Right cardiac atrium (tissue), 5 donors: ENCODE results near the gene TMCC2. TPM values are rescaled to one million over a fixed set of nuclear protein-coding genes. Genes with fewer than 3 reads are reported as not detected.

Experiments
- ATAC-seq, 2 donors: fragments of 200-7000 bp; cut with Tn5 transposase; one replicate each; pipeline versions ENCODE4 v1.8.0 to v1.9.1; 2020; ENCODE audit warnings: moderate library complexity in 2 of 2, mild to moderate bottlenecking in 1 of 2
- DNase-seq, 3 donors: peaks; one replicate each; pipeline ENCODE4 v3.0.0-alpha.2; 2020
- H3K27ac ChIP-seq: one replicate; pipeline ENCODE4 v1.5.1; 2013; ENCODE audit warnings: mild to moderate bottlenecking, low read length, control low read depth, moderate library complexity
- H3K27me3 ChIP-seq: one replicate; pipeline ENCODE4 v1.6.1; 2013; ENCODE audit not compliant: control insufficient read depth, insufficient read depth
- H3K4me1 ChIP-seq: one replicate; pipeline ENCODE4 v1.6.1; 2013; ENCODE audit warnings: low read length; ENCODE audit not compliant: control insufficient read depth, insufficient read depth
- H3K4me3 ChIP-seq: one replicate; pipeline ENCODE4 v1.5.1; 2013; ENCODE audit warnings: low read length, control low read depth
- H3K9me3 ChIP-seq: one replicate; pipeline ENCODE4 v1.6.1; 2013; ENCODE audit warnings: low read length; ENCODE audit not compliant: control insufficient read depth
- WGBS: extraction: QIAGEN DNeasy Blood & Tissue Kit; methylation state at CpG from one replicate; pipeline ENCODE4 v1.1.7; 2013; 5-methylcytosine and 5-hydroxymethylcytosine counted together
- intact Hi-C, 4 donors: fragments of 100-400 bp; cut with DNase I; formaldehyde crosslinking; loops; one replicate each; pipeline versions ENCODE4 v1.11.0 to v1.14.0; 2022 to 2023
- polyA plus RNA-seq: library from polyadenylated mRNA; stranded (reverse); fragments of 200-250 nt; gene quantifications from one replicate; pipeline ENCODE4 v1.2.3, GENCODE V29; 2013
- total RNA-seq, 4 donors: library from RNA; stranded (reverse); fragmentation: NEBNext Ultra II Directional; extraction: Animal tissue kit (Norgen Biotek cat#: 25700); gene quantifications; one replicate each; pipeline ENCODE4 v1.2.1, GENCODE V29; 2021
- donor health status: healthy with polysubstance abuse.
- donor health status: DM: no; HTN: yes; CAD: no.
- donor health status: DM: no; HTN: no; CAD: no.
- donor health status: DM: no; HTN: yes; CAD: no; lungs with severe emphysema.
- donor health status: DM: yes; HTN: yes; CAD: no.

TMCC2 gene
- total and polyA plus RNA-seq, 5 donors, result 6.5 to 15.9 (median 14.9) TPM

- ATAC-seq (peak in 1 of 2 donors; percentile 19), DNase-seq (no peak)
- no peaks in the 10 kb centered on the region for H3K9me3 ChIP-seq
- WGBS, result 37% methylated on average over 13 of the region's 13 CpGs
- H3K27me3 ChIP-seq, result no peaks in the 10 kb centered on the region
- intact Hi-C loops, result no loop called here
- no peaks in the 10 kb centered on the region for H3K4me1 ChIP-seq
- peak overlapping the region; percentile 40 for H3K27ac ChIP-seq
- H3K4me3 ChIP-seq, result peak overlapping the region; percentile 77
Measured at GRCh38 chr1:205211839-205212536, 15.8 kb upstream of the TMCC2 start.

GRCh38 chr1:205214756-205215155 is 13.0 kb upstream of the TMCC2 start:
- H3K4me1 ChIP-seq, result no peaks in the 10 kb centered on the region
- no peak overlapping the region for H3K27ac ChIP-seq
- no peaks in the 10 kb centered on the region for H3K27me3 ChIP-seq
- ATAC-seq (no peak), DNase-seq (no peak)
- no peaks in the 10 kb centered on the region for H3K9me3 ChIP-seq
- intact Hi-C loops, result no loop called here
- 54% methylated on average over 1 of the region's 1 CpG for WGBS
- H3K4me3 ChIP-seq, result no peak overlapping the region

GRCh38 chr1:205216588-205216987 is 11.2 kb upstream of the TMCC2 start:
- ATAC-seq (no peak), DNase-seq (no peak)
- 87% methylated on average over 4 of the region's 4 CpGs for WGBS
- Histone ChIP-seq H3K27ac (no peak overlapping the region), H3K9me3 (no peaks in the 10 kb centered on the region), H3K4me3 (no peak overlapping the region), H3K27me3 (no peaks in the 10 kb centered on the region), H3K4me1 (no peaks in the 10 kb centered on the region)
- intact Hi-C loops, result no loop called here

- ATAC-seq, result no peak
- H3K4me3 ChIP-seq, result no peak overlapping the region
- H3K9me3 ChIP-seq, result no peaks in the 10 kb centered on the region
- intact Hi-C loops, result no loop called here
- H3K27me3 ChIP-seq, result no peaks in the 10 kb centered on the region
- DNase-seq, result no peak
- no peak overlapping the region for H3K27ac ChIP-seq
- 86% methylated on average over 3 of the region's 3 CpGs for WGBS
- no peaks in the 10 kb centered on the region for H3K4me1 ChIP-seq
Measured at GRCh38 chr1:205217418-205217817, 10.3 kb upstream of the TMCC2 start.

- H3K27me3 ChIP-seq, result no peaks in the 10 kb centered on the region
- no peak overlapping the region for H3K27ac ChIP-seq
- WGBS, result 54% methylated on average over 2 of the region's 2 CpGs
- intact Hi-C loops, result no loop called here
- H3K4me1 ChIP-seq, result no peaks in the 10 kb centered on the region
- H3K9me3 ChIP-seq, result no peaks in the 10 kb centered on the region
- ATAC-seq (no peak), DNase-seq (no peak)
- no peak overlapping the region for H3K4me3 ChIP-seq
Measured at GRCh38 chr1:205220421-205220820, 7.3 kb upstream of the TMCC2 start.

- Histone ChIP-seq H3K4me3 (no peak overlapping the region), H3K27me3 (no peaks in the 10 kb centered on the region), H3K4me1 (peaks cover under 1% of the 10 kb centered on the region), H3K27ac (no peak overlapping the region), H3K9me3 (no peaks in the 10 kb centered on the region)
- DNase-seq (no peak), ATAC-seq (no peak)
- intact Hi-C loops, result no loop called here
Measured at GRCh38 chr1:205224736-205225135, 3.0 kb upstream of the TMCC2 start.

- H3K9me3 ChIP-seq, result no peaks in the 10 kb centered on the region
- ATAC-seq (no peak), DNase-seq (no peak)
- WGBS, result 62% methylated on average over 11 of the region's 11 CpGs
- intact Hi-C loops, result no loop called here
- H3K4me3 ChIP-seq, result no peak overlapping the region
- H3K4me1 ChIP-seq, result peaks cover 4% of the 10 kb centered on the region
- no peaks in the 10 kb centered on the region for H3K27me3 ChIP-seq
- no peak overlapping the region for H3K27ac ChIP-seq
Measured at GRCh38 chr1:205225901-205226765, 1.6 kb upstream of the TMCC2 start.

GRCh38 chr1:205226868-205227583 is 720 bp upstream of the TMCC2 start:
- ATAC-seq, result no peak
- 17% methylated on average over 8 of the region's 8 CpGs for WGBS

GRCh38 chr1:205228093-205228521 is 361 bp downstream of the TMCC2 start:
- Histone ChIP-seq H3K4me1 (peaks cover 4% of the 10 kb centered on the region), H3K27me3 (no peaks in the 10 kb centered on the region), H3K27ac (no peak overlapping the region), H3K4me3 (peak overlapping the region; percentile 80), H3K9me3 (no peaks in the 10 kb centered on the region)
- WGBS, result 0% methylated on average over 27 of the region's 27 CpGs
- ATAC-seq (peak; percentile 7 to 23), DNase-seq (peak in 1 of 3 donors; percentile 63)
- intact Hi-C loops, result no loop called here

More at GRCh38 chr1:205226868-205227583, 720 bp upstream of the TMCC2 start:
- DNase-seq, result no peak
- Histone ChIP-seq H3K4me1 (peaks cover 4% of the 10 kb centered on the region), H3K9me3 (no peaks in the 10 kb centered on the region), H3K27ac (no peak overlapping the region), H3K4me3 (peak overlapping the region; percentile 80), H3K27me3 (no peaks in the 10 kb centered on the region)
- intact Hi-C loops, result no loop called here

GRCh38 chr1:205229399-205229871 is 1.7 kb downstream of the TMCC2 start:
- 3% methylated on average over 15 of the region's 15 CpGs for WGBS
- intact Hi-C loops, result no loop called here
- no peak overlapping the region for H3K27ac ChIP-seq

More at GRCh38 chr1:205229399-205229871, 1.7 kb downstream of the TMCC2 start:
- ATAC-seq (peak; percentile 60 to 66), DNase-seq (peak in 2 of 3 donors; percentile 33 to 66)
- H3K27me3 ChIP-seq, result no peaks in the 10 kb centered on the region
- peak overlapping the region; percentile 25 for H3K4me3 ChIP-seq
- peaks cover 4% of the 10 kb centered on the region for H3K4me1 ChIP-seq
- H3K9me3 ChIP-seq, result no peaks in the 10 kb centered on the region
